Neuronal stem cell (in vitro differentiated cells): Measurements from ENCODE around the gene ALG1.
"Not testable (repeated sequence)": the region's sequence is repeated elsewhere in the genome, so short reads cannot be mapped to it uniquely, and the experiment has no call there.

ENCODE experiments used
- DNase-seq: peaks from one replicate; pipeline ENCODE4 v3.0.0-alpha.2; 2013; ENCODE audit warnings: low spot score
- H2AFZ ChIP-seq: one replicate; pipeline ENCODE4 v1.6.1; 2013; ENCODE audit warnings: mild to moderate bottlenecking, low read length, inconsistent platforms
- H2AK5ac ChIP-seq: 2 replicates; pipeline ENCODE4 v1.6.1; 2013; ENCODE audit warnings: low read depth, mild to moderate bottlenecking, inconsistent platforms, low read length, moderate library complexity, mixed read lengths
- H2BK120ac ChIP-seq: 2 replicates; pipeline ENCODE4 v1.6.1; 2013; ENCODE audit warnings: low read depth, mild to moderate bottlenecking, inconsistent platforms, low read length, moderate library complexity, mixed read lengths
- H2BK12ac ChIP-seq: one replicate; pipeline ENCODE4 v1.6.1; 2013; ENCODE audit warnings: low read length, inconsistent platforms
- H2BK15ac ChIP-seq: 2 replicates; pipeline ENCODE4 v1.6.1; 2013; ENCODE audit warnings: mild to moderate bottlenecking, low read length, inconsistent platforms, mixed read lengths
- H2BK5ac ChIP-seq: one replicate; pipeline ENCODE4 v1.6.1; 2013; ENCODE audit warnings: inconsistent platforms, mild to moderate bottlenecking, low read length, moderate library complexity
- H3K14ac ChIP-seq: one replicate; pipeline ENCODE4 v1.6.1; 2013; ENCODE audit warnings: low read length, inconsistent platforms
- H3K18ac ChIP-seq: 2 replicates; pipeline ENCODE4 v1.6.1; 2013; ENCODE audit warnings: low read length, inconsistent platforms
- H3K23ac ChIP-seq: 2 replicates; pipeline ENCODE4 v1.6.1; 2013; ENCODE audit warnings: low read depth, mild to moderate bottlenecking, mixed read lengths, low read length, inconsistent platforms; ENCODE audit not compliant: poor library complexity
- H3K27ac ChIP-seq: replicated peaks from 3 replicates; pipeline ENCODE4 v1.5.1; 2013; ENCODE audit warnings: low read length, inconsistent platforms
- H3K27me3 ChIP-seq, 3 experiments: 2 replicates each; pipeline ENCODE4 v1.6.1; 2013; ENCODE audit warnings: low read length in 3 of 3, mild to moderate bottlenecking in 2 of 3, inconsistent platforms in 1 of 3, low read depth in 1 of 3, mixed read lengths in 1 of 3, moderate library complexity in 1 of 3; ENCODE audit not compliant: control insufficient read depth in 3 of 3, insufficient read depth in 3 of 3
- H3K36me3 ChIP-seq, 2 donors: replicated peaks in 1 of 2; 2 replicates each; pipeline ENCODE4 v1.6.1; 2013; ENCODE audit warnings: low read length in 2 of 2; ENCODE audit not compliant: control insufficient read depth in 2 of 2, insufficient read depth in 2 of 2
- H3K4ac ChIP-seq: 2 replicates; pipeline ENCODE4 v1.6.1; 2013; ENCODE audit warnings: inconsistent platforms, mild to moderate bottlenecking, low read length, moderate library complexity
- H3K4me1 ChIP-seq, 2 donors: 1 replicate in 1 of 2; 2 replicates in 1 of 2; pipeline ENCODE4 v1.6.1; 2013; ENCODE audit warnings: low read length in 2 of 2, low read depth in 1 of 2; ENCODE audit not compliant: control insufficient read depth in 2 of 2, insufficient read depth in 1 of 2
- H3K4me2 ChIP-seq: one replicate; pipeline ENCODE4 v1.6.1; 2013; ENCODE audit warnings: mild to moderate bottlenecking, low read length, inconsistent platforms; ENCODE audit not compliant: insufficient read depth, poor library complexity, severe bottlenecking
- H3K4me3 ChIP-seq, 2 donors: 2 replicates each; pipeline ENCODE4 v1.5.1; 2013; ENCODE audit warnings: low read length in 2 of 2, mild to moderate bottlenecking in 2 of 2, inconsistent platforms in 1 of 2, moderate library complexity in 1 of 2
- H3K79me1 ChIP-seq: one replicate; pipeline ENCODE4 v1.6.1; 2013; ENCODE audit warnings: low read depth, mild to moderate bottlenecking, inconsistent platforms, low read length, moderate library complexity
- H3K9ac ChIP-seq: one replicate; pipeline ENCODE4 v1.6.1; 2013; ENCODE audit warnings: mild to moderate bottlenecking, low read depth, low read length, inconsistent platforms; ENCODE audit not compliant: poor library complexity
- H3K9me3 ChIP-seq, 2 donors: replicated peaks in 1 of 2; 2 replicates each; pipeline versions ENCODE3 to v1.6.1; 2013; ENCODE audit warnings: low read length in 2 of 2, mild to moderate bottlenecking in 2 of 2, inconsistent platforms in 1 of 2, low read depth in 1 of 2, mixed read lengths in 1 of 2, moderate library complexity in 1 of 2; ENCODE audit not compliant: control insufficient read depth in 2 of 2, insufficient read depth in 1 of 2
- H4K8ac ChIP-seq: one replicate; pipeline ENCODE4 v1.6.1; 2013; ENCODE audit warnings: low read depth, mild to moderate bottlenecking, inconsistent platforms, low read length, moderate library complexity
- H4K91ac ChIP-seq: one replicate; pipeline ENCODE4 v1.6.1; 2013; ENCODE audit warnings: low read length, low read depth, mild to moderate bottlenecking, inconsistent platforms; ENCODE audit not compliant: poor library complexity
- WGBS, 2 donors: extraction: QIAGEN DNeasy Blood & Tissue Kit; methylation state at CpG; one replicate each; pipeline ENCODE4 v1.1.7; 2013; ENCODE audit warnings: missing lambda C conversion rate in 2 of 2, mixed read lengths in 1 of 2; ENCODE audit not compliant: insufficient read length in 2 of 2, insufficient replicate concordance in 1 of 2; ENCODE audit errors: extremely low coverage in 2 of 2; 5-methylcytosine and 5-hydroxymethylcytosine counted together

The ALG1 gene

GRCh38 chr16:5090592-5090991 lies 18.9 kb downstream of the ALG1 start:
- not testable (repeated sequence) for H3K4me1 ChIP-seq, H2BK12ac ChIP-seq, H2BK5ac ChIP-seq, H3K79me1 ChIP-seq, H3K9me3 ChIP-seq, H3K4ac ChIP-seq, H3K4me2 ChIP-seq, H4K8ac ChIP-seq, H3K18ac ChIP-seq, H3K14ac ChIP-seq, H2BK120ac ChIP-seq, DNase-seq, H2BK15ac ChIP-seq, H2AK5ac ChIP-seq, H4K91ac ChIP-seq, H3K23ac ChIP-seq, H2AFZ ChIP-seq, H3K27ac ChIP-seq, H3K27me3 ChIP-seq, H3K4me3 ChIP-seq
- H3K9ac ChIP-seq = peak overlapping the region; percentile 21
- H3K36me3 ChIP-seq = peaks cover 0 to 24% of the 10 kb centered on the region in 2 donors
- no CpG with 5 or more reads among the region's 9 CpGs for WGBS, 2 donors

GRCh38 chr16:5093081-5093480 lies 21.4 kb downstream of the ALG1 start:
- H2AK5ac ChIP-seq, H3K18ac ChIP-seq, H3K79me1 ChIP-seq, H3K9me3 ChIP-seq, H3K4ac ChIP-seq, H3K4me2 ChIP-seq, H3K23ac ChIP-seq, H3K4me1 ChIP-seq, H2BK12ac ChIP-seq, H2AFZ ChIP-seq, H2BK5ac ChIP-seq, H4K91ac ChIP-seq, H3K27me3 ChIP-seq, H2BK120ac ChIP-seq, H3K4me3 ChIP-seq, H3K14ac ChIP-seq, H3K27ac ChIP-seq, DNase-seq, H4K8ac ChIP-seq, H3K9ac ChIP-seq, H2BK15ac ChIP-seq: not testable (repeated sequence)
- no CpG with 5 or more reads among the region's 9 CpGs for WGBS, 2 donors
- H3K36me3 ChIP-seq = peaks cover 0 to 16% of the 10 kb centered on the region in 2 donors

- not testable (repeated sequence) for H3K4ac ChIP-seq, H2BK12ac ChIP-seq, H3K4me2 ChIP-seq, H4K8ac ChIP-seq, DNase-seq, H2AK5ac ChIP-seq, H2BK120ac ChIP-seq, H3K9me3 ChIP-seq, H3K18ac ChIP-seq, H4K91ac ChIP-seq, H2BK5ac ChIP-seq, H3K27ac ChIP-seq, H3K4me3 ChIP-seq, H3K14ac ChIP-seq, H3K36me3 ChIP-seq, H3K23ac ChIP-seq, H3K9ac ChIP-seq, H3K27me3 ChIP-seq, H3K4me1 ChIP-seq, H2BK15ac ChIP-seq, H3K79me1 ChIP-seq, H2AFZ ChIP-seq
- WGBS, 2 donors = no CpG with 5 or more reads among the region's 11 CpGs
Measured at GRCh38 chr16:5093746-5094145, 22.1 kb downstream of the ALG1 start.

- H4K8ac ChIP-seq, H3K4me2 ChIP-seq, H3K79me1 ChIP-seq, H3K4me1 ChIP-seq, H3K4me3 ChIP-seq, H3K36me3 ChIP-seq, H3K27me3 ChIP-seq, H3K9me3 ChIP-seq, H2BK120ac ChIP-seq, H3K18ac ChIP-seq, H3K9ac ChIP-seq, H3K14ac ChIP-seq, H3K4ac ChIP-seq, H2BK5ac ChIP-seq, H2AFZ ChIP-seq, H2BK12ac ChIP-seq, H3K27ac ChIP-seq, H4K91ac ChIP-seq, DNase-seq, H2BK15ac ChIP-seq, H2AK5ac ChIP-seq, H3K23ac ChIP-seq: not testable (repeated sequence)
- no CpG with 5 or more reads among the region's 11 CpGs for WGBS, 2 donors
Measured at GRCh38 chr16:5095145-5095830, 23.6 kb downstream of the ALG1 start.
